DMS153 treated with DMSO at 0.1 percent for 48 hours (cell line): ENCODE data around the gene MYL3.

ENCODE experiments used
- DNase-seq: peaks from one replicate; lab custom pipeline; 2025; ENCODE audit not compliant: unreplicated experiment; lab: John Stamatoyannopoulos, UW

The MYL3 gene

GRCh38 chr3:46865546-46865945, 2.3 kb upstream of the MYL3 start:
- no peak for DNase-seq

- no peak for DNase-seq
These were observed 1.8 kb upstream of the MYL3 start for GRCh38 chr3:46865031-46865507.

- DNase-seq, result no peak
These were observed 1.0 kb upstream of the MYL3 start for GRCh38 chr3:46864061-46864881.

- no peak for DNase-seq
These were observed 747 bp downstream of the MYL3 start for GRCh38 chr3:46862369-46863025.

GRCh38 chr3:46861605-46862368, 1.5 kb downstream of the MYL3 start:
- DNase-seq, result no peak

GRCh38 chr3:46860810-46861604, 2.2 kb downstream of the MYL3 start:
- DNase-seq, result no peak

GRCh38 chr3:46860017-46860809, 3.0 kb downstream of the MYL3 start:
- no peak for DNase-seq

- DNase-seq, result no peak
These were observed 4.1 kb downstream of the MYL3 start for GRCh38 chr3:46859001-46859710.

- no peak for DNase-seq
These were observed 4.8 kb downstream of the MYL3 start for GRCh38 chr3:46858456-46858855.

- no peak for DNase-seq
These were observed 5.5 kb downstream of the MYL3 start for GRCh38 chr3:46857485-46858341.

GRCh38 chr3:46856576-46857471, 6.4 kb downstream of the MYL3 start:
- DNase-seq, result no peak

GRCh38 chr3:46854555-46854991, 8.7 kb downstream of the MYL3 start:
- DNase-seq, result no peak

GRCh38 chr3:46853441-46854415, 9.5 kb downstream of the MYL3 start:
- no peak for DNase-seq

GRCh38 chr3:46852839-46853355, 10.3 kb downstream of the MYL3 start:
- DNase-seq, result no peak

- DNase-seq, result no peak
These were observed 10.9 kb downstream of the MYL3 start for GRCh38 chr3:46852334-46852720.
